Stimulated activated CD8-positive, alpha-beta memory T cell treated with anti-CD3 and anti-CD28 coated beads, Interleukin-12 subunit alpha, Interleukin-12 subunit beta, amount 100 ng/mL, for 24 hours (primary cell): ENCODE measurements around the gene OVCA2.

Source experiments
- DNase-seq: peaks from one replicate; pipeline ENCODE4 v3.0.0-alpha.2; 2020; ENCODE audit errors: extremely low read depth

The OVCA2 gene

GRCh38 chr17:2054512-2055291, 12.9 kb downstream of the OVCA2 start, which contains the start of gene HIC1:
HIC1 (plus strand) TSS chr17:2055103; CDS start chr17:2056691, 1,588 bp downstream.
- DNase-seq, result no peak

GRCh38 chr17:2055292-2056205, 13.7 kb downstream of the OVCA2 start:
- DNase-seq, result no peak

- DNase-seq, result no peak
Observed at GRCh38 chr17:2056206-2057174, 14.7 kb downstream of the OVCA2 start.

- DNase-seq, result no peak
Observed at GRCh38 chr17:2057175-2057759, 15.4 kb downstream of the OVCA2 start.

- no peak for DNase-seq
Observed at GRCh38 chr17:2057760-2058585, 16.2 kb downstream of the OVCA2 start.

- DNase-seq, result no peak
Observed at GRCh38 chr17:2058586-2059546, 17.0 kb downstream of the OVCA2 start.

- no peak for DNase-seq
Observed at GRCh38 chr17:2059547-2060384, 17.9 kb downstream of the OVCA2 start.

- DNase-seq, result no peak
Observed at GRCh38 chr17:2060385-2060658, 18.5 kb downstream of the OVCA2 start.

- no peak for DNase-seq
Observed at GRCh38 chr17:2060681-2061440, 19.0 kb downstream of the OVCA2 start.

GRCh38 chr17:2061441-2061958, 19.7 kb downstream of the OVCA2 start:
- DNase-seq, result no peak

- no peak for DNase-seq
Observed at GRCh38 chr17:2062571-2063183, 20.9 kb downstream of the OVCA2 start.

GRCh38 chr17:2063261-2064146, 21.7 kb downstream of the OVCA2 start:
- DNase-seq, result no peak

- DNase-seq, result no peak
Observed at GRCh38 chr17:2064147-2064489, 22.3 kb downstream of the OVCA2 start.

GRCh38 chr17:2064520-2064971, 22.7 kb downstream of the OVCA2 start:
- no peak for DNase-seq

GRCh38 chr17:2064980-2065785, 23.4 kb downstream of the OVCA2 start:
- DNase-seq, result no peak
